DOHH2 (cell line): ENCODE results near the gene BRINP2.

Experiments used
- H3F3A ChIP-seq: fragments of 200-600 bp; sonication (generic), shearing (Covaris generic); 2 replicates; pipeline ENCODE4 v1.6.0; 2016; ENCODE audit warnings: antibody characterized with exemption, mild to moderate bottlenecking; ENCODE audit not compliant: control insufficient read depth, insufficient read depth
- H3K27ac ChIP-seq: fragments of 200-600 bp; sonication (generic); 2 replicates; pipeline ENCODE4 v1.5.1; 2014; ENCODE audit warnings: low read depth, mild to moderate bottlenecking, low read length, moderate library complexity
- H3K27me3 ChIP-seq: fragments of 200-600 bp; sonication (generic); 2 replicates; pipeline ENCODE4 v1.6.1; 2014; ENCODE audit warnings: mild to moderate bottlenecking, low read length, mixed read lengths; ENCODE audit not compliant: control insufficient read depth
- H3K36me3 ChIP-seq: fragments of 200-600 bp; sonication (generic); 2 replicates; pipeline ENCODE4 v1.6.1; 2014; ENCODE audit warnings: mild to moderate bottlenecking, low read length, moderate library complexity, mixed read lengths; ENCODE audit not compliant: control insufficient read depth
- H3K4me1 ChIP-seq: fragments of 200-600 bp; sonication (generic); 2 replicates; pipeline ENCODE4 v1.6.1; 2014; ENCODE audit warnings: mild to moderate bottlenecking, low read length, mixed read lengths; ENCODE audit not compliant: control insufficient read depth
- H3K4me2 ChIP-seq: fragments of 200-600 bp; sonication (generic); 2 replicates; pipeline ENCODE4 v1.6.0; 2014; ENCODE audit warnings: mild to moderate bottlenecking, low read length, moderate library complexity
- H3K4me3 ChIP-seq: fragments of 200-600 bp; sonication (generic); 2 replicates; pipeline ENCODE4 v1.5.1; 2014; ENCODE audit warnings: mild to moderate bottlenecking, low read length, mixed read lengths
- H3K79me2 ChIP-seq: fragments of 200-600 bp; sonication (generic); 2 replicates; pipeline ENCODE4 v1.6.1; 2014; ENCODE audit warnings: mild to moderate bottlenecking, low read length, mixed read lengths; ENCODE audit not compliant: control insufficient read depth
- H3K9me2 ChIP-seq: fragments of 200-600 bp; sonication (generic); replicated peaks from 2 replicates; pipeline ENCODE4 v1.6.1; 2014; ENCODE audit warnings: mild to moderate bottlenecking, low read length, mixed read lengths; ENCODE audit not compliant: control insufficient read depth
- H3K9me3 ChIP-seq: fragments of 200-600 bp; sonication (generic); 2 replicates; pipeline ENCODE4 v1.6.1; 2014; ENCODE audit warnings: antibody characterized with exemption, low read length, mixed read lengths; ENCODE audit not compliant: control insufficient read depth, insufficient read depth
- H4K20me1 ChIP-seq: fragments of 200-600 bp; sonication (generic); 2 replicates; pipeline ENCODE4 v1.6.0; 2014; ENCODE audit warnings: low read depth, mild to moderate bottlenecking, antibody characterized with exemption, low read length, moderate library complexity; ENCODE audit not compliant: control insufficient read depth, insufficient read depth
- EZH2phosphoT487 ChIP-seq: fragments of 200-600 bp; sonication (generic); IDR thresholded peaks from 2 replicates; pipeline ENCODE4 v1.6.1; 2017; ENCODE audit warnings: borderline replicate concordance, mild to moderate bottlenecking, antibody characterized with exemption, low read length, moderate library complexity, mixed read lengths
- TF ChIP-seq, protein P1 (sequence below): fragments of 200-600 bp; sonication (generic); IDR thresholded peaks from one replicate; pipeline ENCODE4 v1.5.1; 2014; ENCODE audit warnings: antibody characterized with exemption, mild to moderate bottlenecking, low read depth, low read length; ENCODE audit not compliant: poor library complexity, severe bottlenecking

The BRINP2 gene

DNA sequence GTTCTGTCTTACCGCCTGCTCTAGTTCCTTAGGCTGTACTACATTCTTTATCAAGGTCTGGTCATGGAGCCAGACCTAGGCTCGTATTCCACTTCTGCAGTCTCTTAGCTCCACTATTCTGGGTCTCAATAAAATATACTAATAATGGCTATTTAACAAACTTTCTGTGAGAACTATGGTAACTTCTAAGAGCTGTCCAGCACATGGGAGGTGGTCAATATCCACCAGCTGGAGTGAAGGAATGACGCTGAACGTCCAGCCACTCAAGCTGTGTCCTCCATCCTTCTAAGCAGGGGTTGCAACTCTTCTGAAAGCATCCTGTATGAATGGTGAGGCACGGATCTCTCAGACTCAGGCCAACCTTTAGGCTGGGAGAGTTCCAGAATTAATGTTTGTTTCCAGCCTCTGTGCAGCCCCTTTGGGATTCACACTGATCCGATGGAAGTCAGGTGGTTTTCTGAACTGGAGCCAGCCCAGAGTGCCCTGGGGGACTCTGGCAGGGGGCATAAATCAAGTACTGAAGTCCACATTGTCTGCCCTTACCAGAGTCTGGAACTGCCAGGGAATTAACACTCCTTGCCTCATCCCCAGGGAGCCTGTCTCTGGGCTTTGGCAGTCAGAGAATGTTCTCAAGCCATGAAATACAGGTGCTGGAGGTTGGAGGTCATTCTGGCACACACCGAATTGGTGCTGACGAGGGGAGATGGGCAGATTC, 57.4 kb downstream of the BRINP2 start:
- Histone ChIP-seq H3K27me3 (no peaks in the 10 kb centered on the region), H3K9me2 (no peaks in the 10 kb centered on the region), H3K79me2 (no peaks in the 10 kb centered on the region), H3F3A (no peaks in the 10 kb centered on the region), H3K4me1 (no peaks in the 10 kb centered on the region), H3K4me3 (no peak overlapping the region), H3K4me2 (no peak overlapping the region), H3K9me3 (no peaks in the 10 kb centered on the region), H3K36me3 (no peaks in the 10 kb centered on the region), H4K20me1 (no peaks in the 10 kb centered on the region), H3K27ac (no peak overlapping the region)
- TF ChIP-seq EZH2phosphoT487, result no peak
- TF ChIP-seq, protein P1, sequence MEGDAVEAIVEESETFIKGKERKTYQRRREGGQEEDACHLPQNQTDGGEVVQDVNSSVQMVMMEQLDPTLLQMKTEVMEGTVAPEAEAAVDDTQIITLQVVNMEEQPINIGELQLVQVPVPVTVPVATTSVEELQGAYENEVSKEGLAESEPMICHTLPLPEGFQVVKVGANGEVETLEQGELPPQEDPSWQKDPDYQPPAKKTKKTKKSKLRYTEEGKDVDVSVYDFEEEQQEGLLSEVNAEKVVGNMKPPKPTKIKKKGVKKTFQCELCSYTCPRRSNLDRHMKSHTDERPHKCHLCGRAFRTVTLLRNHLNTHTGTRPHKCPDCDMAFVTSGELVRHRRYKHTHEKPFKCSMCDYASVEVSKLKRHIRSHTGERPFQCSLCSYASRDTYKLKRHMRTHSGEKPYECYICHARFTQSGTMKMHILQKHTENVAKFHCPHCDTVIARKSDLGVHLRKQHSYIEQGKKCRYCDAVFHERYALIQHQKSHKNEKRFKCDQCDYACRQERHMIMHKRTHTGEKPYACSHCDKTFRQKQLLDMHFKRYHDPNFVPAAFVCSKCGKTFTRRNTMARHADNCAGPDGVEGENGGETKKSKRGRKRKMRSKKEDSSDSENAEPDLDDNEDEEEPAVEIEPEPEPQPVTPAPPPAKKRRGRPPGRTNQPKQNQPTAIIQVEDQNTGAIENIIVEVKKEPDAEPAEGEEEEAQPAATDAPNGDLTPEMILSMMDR, result no peak

- H3K27me3 ChIP-seq, result no peaks in the 10 kb centered on the region
- no peaks in the 10 kb centered on the region for H4K20me1 ChIP-seq
- no peaks in the 10 kb centered on the region for H3K9me3 ChIP-seq
- no peak for TF ChIP-seq EZH2phosphoT487
- TF ChIP-seq, protein P1, result no peak
- H3K9me2 ChIP-seq, result no peaks in the 10 kb centered on the region
- no peaks in the 10 kb centered on the region for H3K36me3 ChIP-seq
- no peaks in the 10 kb centered on the region for H3K4me1 ChIP-seq
- H3F3A ChIP-seq, result no peaks in the 10 kb centered on the region
- H3K4me2 ChIP-seq, result no peak overlapping the region
- no peak overlapping the region for H3K4me3 ChIP-seq
- H3K27ac ChIP-seq, result no peak overlapping the region
- no peaks in the 10 kb centered on the region for H3K79me2 ChIP-seq
Observed at GRCh38 chr1:177228693-177229065, 57.9 kb downstream of the BRINP2 start.

GRCh38 chr1:177229781-177230180, 59.0 kb downstream of the BRINP2 start:
- Histone ChIP-seq H3K27me3 (no peaks in the 10 kb centered on the region), H3K4me2 (no peak overlapping the region), H3K27ac (no peak overlapping the region), H3K4me3 (no peak overlapping the region), H3K4me1 (no peaks in the 10 kb centered on the region), H3K9me2 (no peaks in the 10 kb centered on the region), H3F3A (no peaks in the 10 kb centered on the region), H3K79me2 (no peaks in the 10 kb centered on the region), H4K20me1 (no peaks in the 10 kb centered on the region), H3K36me3 (no peaks in the 10 kb centered on the region), H3K9me3 (no peaks in the 10 kb centered on the region)
- TF ChIP-seq, protein P1, result no peak
- no peak for TF ChIP-seq EZH2phosphoT487
